HepG2 (cell line): ENCODE measurements around the gene TTLL7. TPM values are rescaled to one million over a fixed set of nuclear protein-coding genes. Genes with fewer than 3 reads are reported as not detected.

Experiments
- ATAC-seq: fragments of 200-7000 bp; cut with Tn5 transposase; 3 replicates; pipeline ENCODE4 v1.9.1; 2020; ENCODE audit warnings: mild to moderate bottlenecking, moderate library complexity
- BruUV-seq: library from RNA; stranded (reverse); fragments of 400-500 nt; replicated peaks from 2 replicates; lab custom pipeline; 2021; lab: Mats Ljungman, UMichigan
- CTCF ChIA-PET: fragments of 300-600 bp; formaldehyde crosslinking; extraction: SDS; loops from one replicate; lab custom pipeline; 2021; ENCODE audit warnings: low total read pairs, inconsistent platforms, low intra/inter-chr PET ratio; lab: Yijun Ruan, JAX
- POLR2A ChIA-PET: fragments of 350-600 bp; sonication (Branson Sonifier 250); formaldehyde crosslinking; loops from one replicate; lab custom pipeline; 2020; ENCODE audit warnings: antibody characterized with exemption, inconsistent platforms; lab: Yijun Ruan, JAX
- DNase-seq: peaks from one replicate; pipeline ENCODE4 v3.0.0-alpha.2; 2015; ENCODE audit warnings: low spot score
- FAIRE-seq: peaks from 3 replicates; lab custom pipeline; 2011; peaks lifted over from hg19 to GRCh38; lab: Jason Lieb, UNC
- H2AFZ ChIP-seq: one replicate; pipeline ENCODE4 v1.6.1; 2011; ENCODE audit warnings: low read length, inconsistent platforms
- H3K27ac ChIP-seq: fragments of 300-600 bp; 3 replicates; pipeline ENCODE4 v1.8.0; 2011; ENCODE audit warnings: mixed run types, mild to moderate bottlenecking, mixed read lengths, low read length, inconsistent platforms; ENCODE audit not compliant: insufficient read depth; ENCODE audit errors: extremely low read length
- H3K27me3 ChIP-seq, 2 experiments: fragments of 200-600 bp in 1 of 2; 2 replicates in 1 of 2; 3 replicates in 1 of 2; pipeline versions ENCODE4 v1.6.0 to v1.8.0; 2011; ENCODE audit warnings: low read length in 2 of 2, mild to moderate bottlenecking in 2 of 2, moderate library complexity in 2 of 2, inconsistent platforms in 1 of 2; ENCODE audit not compliant: insufficient read depth in 2 of 2, control insufficient read depth in 1 of 2
- H3K36me3 ChIP-seq, 2 experiments: fragments of 200-600 bp in 1 of 2; replicated peaks in 1 of 2; 2 replicates in 1 of 2; 3 replicates in 1 of 2; pipeline versions ENCODE4 v1.5.1 to v1.8.0; 2011; ENCODE audit warnings: low read length in 2 of 2, inconsistent platforms in 1 of 2; ENCODE audit not compliant: insufficient read depth in 2 of 2, control insufficient read depth in 1 of 2
- H3K4me1 ChIP-seq: 2 replicates; pipeline ENCODE4 v1.5.1; 2012; ENCODE audit warnings: low read length, inconsistent platforms; ENCODE audit not compliant: insufficient read depth
- H3K4me2 ChIP-seq: 2 replicates; pipeline ENCODE4 v1.6.0; 2011; ENCODE audit warnings: low read depth, low read length, inconsistent platforms
- H3K4me3 ChIP-seq, 3 experiments: fragments of 200-600 bp in 1 of 3; sonication (generic), shearing (Covaris generic) in 1 of 3; replicated peaks in 1 of 3; 2 replicates each; pipeline ENCODE4 v1.5.1; 2011 to 2016; ENCODE audit warnings: low read length in 3 of 3, inconsistent platforms in 2 of 3, low read depth in 2 of 3, mild to moderate bottlenecking in 2 of 3, control low read depth in 1 of 3, mixed read lengths in 1 of 3; ENCODE audit not compliant: insufficient read depth in 1 of 3
- H3K79me2 ChIP-seq: one replicate; pipeline ENCODE4 v1.6.1; 2011; ENCODE audit warnings: low read length, inconsistent platforms; ENCODE audit not compliant: insufficient read depth
- H3K9ac ChIP-seq: 2 replicates; pipeline ENCODE4 v1.6.0; 2011; ENCODE audit warnings: mild to moderate bottlenecking, low read depth, low read length, inconsistent platforms; ENCODE audit not compliant: insufficient read depth
- H3K9me3 ChIP-seq: 2 replicates; pipeline ENCODE4 v1.5.1; 2012; ENCODE audit warnings: mild to moderate bottlenecking, low read length
- H4K20me1 ChIP-seq: 2 replicates; pipeline ENCODE4 v1.6.0; 2011; ENCODE audit warnings: inconsistent platforms, mild to moderate bottlenecking, low read length, moderate library complexity; ENCODE audit not compliant: insufficient read depth
- NCOA2 ChIP-seq: sonication (generic); formaldehyde crosslinking; IDR thresholded peaks from 2 replicates; pipeline ENCODE4 v1.8.0; 2022; ENCODE audit warnings: inconsistent platforms
- NFKB2 ChIP-seq: sonication (generic); formaldehyde crosslinking; IDR thresholded peaks from 2 replicates; pipeline ENCODE4 v1.4.0; 2020; ENCODE audit warnings: missing genetic modification reagents, borderline replicate concordance
- NFRKB ChIP-seq: fragments of 450-650 bp; IDR thresholded peaks from 2 replicates; pipeline ENCODE4 v1.6.1; 2017
- NONO ChIP-seq, 2 experiments: fragments of 450-650 bp in 1 of 2; sonication (generic) in 1 of 2; formaldehyde crosslinking in 1 of 2; IDR thresholded peaks in 1 of 2; conservative IDR thresholded peaks in 1 of 2; 2 replicates each; pipeline versions ENCODE4 v1.6.1 to v1.8.0; 2017 to 2022; ENCODE audit warnings: mild to moderate bottlenecking in 1 of 2, missing genetic modification reagents in 1 of 2, moderate library complexity in 1 of 2
- PITX1 ChIP-seq: sonication (generic); formaldehyde crosslinking; IDR thresholded peaks from 2 replicates; pipeline ENCODE4 v1.5.1; 2020; ENCODE audit warnings: mild to moderate bottlenecking, missing genetic modification reagents
- RFX5 ChIP-seq: IDR thresholded peaks from 2 replicates; pipeline ENCODE4 v1.6.1; 2011; ENCODE audit warnings: low read depth, low read length, improper control_type of control experiment
- RNF2 ChIP-seq: fragments of 450-650 bp; conservative IDR thresholded peaks from 2 replicates; pipeline ENCODE4 v1.6.1; 2016; ENCODE audit warnings: low read depth
- ZBTB21 ChIP-seq: sonication (generic); formaldehyde crosslinking; IDR thresholded peaks from 2 replicates; pipeline ENCODE4 v1.4.0; 2020; ENCODE audit warnings: missing genetic modification reagents
- ZNF460 ChIP-seq: sonication (generic); formaldehyde crosslinking; IDR thresholded peaks from 2 replicates; pipeline ENCODE4 v1.5.1; 2020; ENCODE audit warnings: missing genetic modification reagents, mild to moderate bottlenecking, borderline replicate concordance
- ZNF530 ChIP-seq: sonication (generic); formaldehyde crosslinking; IDR thresholded peaks from 2 replicates; pipeline ENCODE4 v1.5.0; 2020; ENCODE audit warnings: low read depth, mild to moderate bottlenecking, missing genetic modification reagents
- WGBS: methylation state at CpG from one replicate; pipeline ENCODE4 v1.1.6; 2017; ENCODE audit warnings: low lambda C conversion rate; 5-methylcytosine and 5-hydroxymethylcytosine counted together
- in situ Hi-C: cut with HindIII; loops from 2 replicates; pipeline ENCODE4 v1.10.0; 2017; ENCODE audit warnings: low pct_unique_long_range_greater_than_20kb; ENCODE audit not compliant: extremely low pct_ligation_motif_present
- intact Hi-C: fragments of 100-400 bp; cut with micrococcal nuclease; formaldehyde crosslinking; loops from one replicate; pipeline ENCODE4 v1.10.0; 2022; ENCODE audit not compliant: unreplicated experiment
- polyA plus RNA-seq, 8 experiments: library from polyadenylated mRNA; depleted of rRNA in 3 of 8; stranded (reverse) in 7 of 8; unstranded in 1 of 8; fragments of >200 nt; fragmentation: Illumina TruSeq in 4 of 8; extraction: Trizol in 4 of 8; gene quantifications; 2 replicates each; pipeline versions ENCODE4 v1.2.1 to v1.2.3, GENCODE V29; 2011 to 2016; ENCODE audit warnings: low read depth in 4 of 8, missing spikeins in 1 of 8, mixed read lengths in 1 of 8; ENCODE audit not compliant: insufficient read depth in 1 of 8
- total RNA-seq, 5 experiments: library from RNA; depleted of rRNA; stranded (reverse); fragments of >200 nt; fragmentation: Illumina TruSeq; extraction: Trizol; gene quantifications; 2 replicates each; pipeline ENCODE4 v1.2.3, GENCODE V29; 2016; ENCODE audit warnings: low read depth in 1 of 5

The TTLL7 gene
- total and polyA plus RNA-seq, 2 of the 13 experiments (the other 11 are each of a cell fraction or from before 2014, with no cell fraction given) = 0.07 to 0.22 TPM

DNA sequence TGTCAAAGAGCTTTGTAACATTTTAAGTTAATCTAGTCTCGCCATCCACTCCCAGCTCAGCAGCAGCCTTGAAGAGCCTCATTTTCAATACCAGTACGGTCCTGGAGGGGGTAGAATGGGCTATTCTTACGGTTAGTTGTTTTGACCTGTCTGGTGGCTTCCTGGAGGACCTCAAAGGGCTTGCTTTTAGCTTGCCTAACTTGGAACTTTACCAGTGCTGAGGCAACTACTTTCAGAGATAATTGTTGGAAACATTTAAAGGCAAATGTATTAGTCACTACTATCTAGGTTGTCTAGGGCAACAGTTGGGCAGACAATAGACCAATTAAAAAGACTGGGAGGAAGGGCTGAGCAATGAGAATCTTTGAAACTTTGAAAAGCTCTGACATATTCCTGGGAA lies 56.0 kb downstream of the TTLL7 start:
- Histone ChIP-seq H3K4me2 (no peak overlapping the region), H3K9ac (no peak overlapping the region), H3K4me3 (no peak overlapping the region), H4K20me1 (no peaks in the 10 kb centered on the region), H3K27me3 (no peaks in the 10 kb centered on the region), H3K9me3 (peaks cover 4% of the 10 kb centered on the region; the same call in 1 of the 2 replicates), H3K79me2 (no peaks in the 10 kb centered on the region), H2AFZ (no peak overlapping the region), H3K27ac (no peak overlapping the region), H3K4me1 (no peaks in the 10 kb centered on the region), H3K36me3 (no peaks in the 10 kb centered on the region)
- TF ChIP-seq NCOA2 (CRISPR knock-in tag) (no peak), NFRKB (no peak), ZNF460 (CRISPR knock-in tag) (no peak), ZBTB21 (CRISPR knock-in tag) (no peak), ZNF530 (CRISPR knock-in tag) (no peak)
- ChIA-PET CTCF (no interaction called here), POLR2A (no interaction called here)
- BruUV-seq = no TSS peak
- intact Hi-C loops = no loop called here
- DNase-seq (no peak), ATAC-seq (no peak; the same call in 2 of the 3 replicates), FAIRE-seq (no peak)
- in situ Hi-C loops = loop anchor here (25.0 kb wide), 1 partner anchor 669 kb away; no protein-coding TSS in a partner anchor
- WGBS = 7% methylated on average over 3 of the region's 3 CpGs

DNA sequence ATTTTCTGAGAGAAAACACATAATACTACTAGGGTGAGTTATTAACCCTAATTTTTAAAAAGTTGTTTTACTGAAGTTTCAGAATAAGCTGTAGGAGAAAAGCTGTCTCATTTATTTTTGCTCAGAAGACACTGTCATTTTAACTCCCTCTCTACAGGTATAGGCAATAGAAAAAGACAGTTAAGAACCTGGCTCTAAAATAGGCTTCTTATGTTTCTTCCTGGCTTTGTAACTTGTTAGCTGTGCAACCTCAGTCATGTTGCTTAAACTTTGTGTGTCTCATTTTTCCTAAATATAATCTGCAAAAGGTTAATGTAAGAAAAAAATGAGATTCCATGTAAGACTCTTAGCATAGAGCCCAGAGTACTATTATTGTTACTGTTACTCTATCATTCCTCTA lies 64.4 kb downstream of the TTLL7 start:
- intact Hi-C loops (loop anchor here (5.0 to 10.0 kb wide), 2 partner anchors 610 to 818 kb away; no protein-coding TSS in a partner anchor), in situ Hi-C loops (loop anchor here (10.0 to 25.0 kb wide), 2 partner anchors 490 to 678 kb away; no protein-coding TSS in a partner anchor)
- Histone ChIP-seq H3K36me3 (no peaks in the 10 kb centered on the region), H3K27me3 (no peaks in the 10 kb centered on the region), H3K4me2 (no peak overlapping the region), H3K4me1 (no peaks in the 10 kb centered on the region), H3K79me2 (no peaks in the 10 kb centered on the region), H4K20me1 (no peaks in the 10 kb centered on the region), H3K9ac (no peak overlapping the region), H3K27ac (no peak overlapping the region), H3K9me3 (no peaks in the 10 kb centered on the region), H2AFZ (no peak overlapping the region), H3K4me3 (no peak overlapping the region)
- no peak for DNase-seq
- TF ChIP-seq PITX1 (CRISPR knock-in tag) = no peak
- TF ChIP-seq RNF2 = no peak
- TF ChIP-seq RFX5 = no peak
- no peak for TF ChIP-seq NONO (IDR thresholded peaks at IDR 0.05)
- no peak for TF ChIP-seq NONO (CRISPR knock-in tag; conservative IDR thresholded peaks at IDR 0.05)
- no peak for TF ChIP-seq NFKB2 (CRISPR knock-in tag)
- no TSS peak for BruUV-seq
- ChIA-PET POLR2A (no interaction called here), CTCF (no interaction called here)
- FAIRE-seq = no peak
- no peak for ATAC-seq
